ENCODE results near the gene HLA-DOB. TPM values are rescaled to one million over a fixed set of nuclear protein-coding genes. Genes with fewer than 3 reads are reported as not detected.

Gene HLA-DOB
- total RNA-seq, 1 donor from 2014 or later: 0.20 TPM

DNA sequence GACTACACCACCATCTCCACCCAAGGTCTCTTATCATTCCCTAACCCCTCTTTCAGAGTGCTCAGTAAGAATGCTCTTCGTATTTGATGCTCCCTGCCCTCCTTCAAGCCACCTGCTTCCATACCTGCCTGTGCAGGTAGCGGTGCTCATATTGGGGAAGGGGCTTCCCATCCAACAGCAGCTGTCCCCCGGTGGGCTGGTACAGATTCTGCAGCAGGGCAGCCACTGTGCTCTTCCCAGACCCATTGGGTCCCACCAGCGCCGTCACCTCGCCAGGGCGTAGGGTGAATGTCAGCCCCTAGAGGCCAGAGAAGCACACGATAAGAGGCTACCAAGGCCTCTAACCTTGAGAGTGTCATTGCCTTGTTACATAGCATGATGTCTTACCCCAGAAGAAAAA, 31.0 kb upstream of the HLA-DOB start:
- Histone ChIP-seq H3K4me1 (ENCODE audit: insufficient read depth, low read length) (peaks cover 10% of the 10 kb centered on the region), H3K27me3 (ENCODE audit: insufficient read depth, low read length) (no peaks in the 10 kb centered on the region), H3K4me3 (ENCODE audit: insufficient read depth, low read depth, low read length) (no peak overlapping the region), H4K20me1 (ENCODE audit: insufficient read depth, low read length) (no peaks in the 10 kb centered on the region), H3K4me2 (ENCODE audit: low read length) (no peak overlapping the region), H2AFZ (ENCODE audit: low read depth, low read length) (no peak overlapping the region), H3K79me2 (ENCODE audit: insufficient read depth, low read length) (peaks cover 8% of the 10 kb centered on the region), H3K9me3 (ENCODE audit: insufficient read depth, low read depth, low read length) (no peaks in the 10 kb centered on the region), H3K36me3 (ENCODE audit: insufficient read depth, low read length) (peaks cover 8% of the 10 kb centered on the region), H3K9ac (ENCODE audit: low read length) (no peak overlapping the region), H3K27ac (ENCODE audit: low read depth, low read length) (no peak overlapping the region)
- peaks cover 50% of the 10 kb centered on the region for H3K36me3 Mint-ChIP-seq (ENCODE audit: low read depth, unreplicated experiment)
- no peak overlapping the region for H3K27ac Mint-ChIP-seq (ENCODE audit: unreplicated experiment)
- H3K27me3 Mint-ChIP-seq (ENCODE audit: low read depth, unreplicated experiment): peaks cover 15% of the 10 kb centered on the region
- peak overlapping the region; percentile 34 for H3K4me3 Mint-ChIP-seq (ENCODE audit: unreplicated experiment)
- peaks cover 20% of the 10 kb centered on the region for H3K4me1 Mint-ChIP-seq (ENCODE audit: low read depth, unreplicated experiment)
- no peak for DNase-seq (ENCODE audit: low read depth)
- peaks cover 2% of the 10 kb centered on the region for H3K9me3 Mint-ChIP-seq (ENCODE audit: unreplicated experiment)
- TF ChIP-seq, protein P1, sequence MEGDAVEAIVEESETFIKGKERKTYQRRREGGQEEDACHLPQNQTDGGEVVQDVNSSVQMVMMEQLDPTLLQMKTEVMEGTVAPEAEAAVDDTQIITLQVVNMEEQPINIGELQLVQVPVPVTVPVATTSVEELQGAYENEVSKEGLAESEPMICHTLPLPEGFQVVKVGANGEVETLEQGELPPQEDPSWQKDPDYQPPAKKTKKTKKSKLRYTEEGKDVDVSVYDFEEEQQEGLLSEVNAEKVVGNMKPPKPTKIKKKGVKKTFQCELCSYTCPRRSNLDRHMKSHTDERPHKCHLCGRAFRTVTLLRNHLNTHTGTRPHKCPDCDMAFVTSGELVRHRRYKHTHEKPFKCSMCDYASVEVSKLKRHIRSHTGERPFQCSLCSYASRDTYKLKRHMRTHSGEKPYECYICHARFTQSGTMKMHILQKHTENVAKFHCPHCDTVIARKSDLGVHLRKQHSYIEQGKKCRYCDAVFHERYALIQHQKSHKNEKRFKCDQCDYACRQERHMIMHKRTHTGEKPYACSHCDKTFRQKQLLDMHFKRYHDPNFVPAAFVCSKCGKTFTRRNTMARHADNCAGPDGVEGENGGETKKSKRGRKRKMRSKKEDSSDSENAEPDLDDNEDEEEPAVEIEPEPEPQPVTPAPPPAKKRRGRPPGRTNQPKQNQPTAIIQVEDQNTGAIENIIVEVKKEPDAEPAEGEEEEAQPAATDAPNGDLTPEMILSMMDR (IDR thresholded peaks at IDR 0.05; ENCODE audit: insufficient read depth, low read depth, low read length): no peak
- TF ChIP-seq EZH2 (IDR thresholded peaks at IDR 0.05; ENCODE audit: insufficient read depth, low read length): no peak
- no peak for FAIRE-seq

DNA sequence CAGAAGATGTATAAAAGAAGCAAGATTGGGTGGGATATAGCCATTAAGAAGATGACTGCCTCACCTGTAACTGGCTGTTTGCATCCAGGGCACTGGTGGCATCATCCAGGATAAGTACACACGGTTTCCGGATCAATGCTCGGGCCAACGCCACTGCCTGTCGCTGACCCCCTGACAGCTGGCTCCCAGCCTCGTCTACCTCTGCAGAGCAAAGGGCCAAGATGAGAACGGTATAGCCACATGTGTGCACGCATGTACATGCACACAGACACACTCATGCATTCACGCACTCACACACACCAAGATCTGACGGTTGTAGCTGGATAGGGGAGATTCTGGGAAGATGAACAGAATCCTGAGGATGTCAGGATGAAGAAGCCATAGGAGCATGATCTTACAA, 30.2 kb upstream of the HLA-DOB start:
- Histone ChIP-seq H3K4me3 (ENCODE audit: insufficient read depth, low read depth, low read length) (no peak overlapping the region), H2AFZ (ENCODE audit: low read depth, low read length) (no peak overlapping the region), H3K27me3 (ENCODE audit: insufficient read depth, low read length) (no peaks in the 10 kb centered on the region), H3K4me2 (ENCODE audit: low read length) (no peak overlapping the region), H3K9ac (ENCODE audit: low read length) (no peak overlapping the region), H3K9me3 (ENCODE audit: insufficient read depth, low read depth, low read length) (no peaks in the 10 kb centered on the region), H3K79me2 (ENCODE audit: insufficient read depth, low read length) (peaks cover under 1% of the 10 kb centered on the region), H4K20me1 (ENCODE audit: insufficient read depth, low read length) (no peaks in the 10 kb centered on the region), H3K27ac (ENCODE audit: low read depth, low read length) (no peak overlapping the region), H3K4me1 (ENCODE audit: insufficient read depth, low read length) (peaks cover 3% of the 10 kb centered on the region), H3K36me3 (ENCODE audit: insufficient read depth, low read length) (peaks cover 8% of the 10 kb centered on the region)
- peaks cover 14% of the 10 kb centered on the region for H3K27me3 Mint-ChIP-seq (ENCODE audit: low read depth, unreplicated experiment)
- peaks cover 51% of the 10 kb centered on the region for H3K36me3 Mint-ChIP-seq (ENCODE audit: low read depth, unreplicated experiment)
- H3K27ac Mint-ChIP-seq (ENCODE audit: unreplicated experiment): no peak overlapping the region
- H3K4me1 Mint-ChIP-seq (ENCODE audit: low read depth, unreplicated experiment): peaks cover 22% of the 10 kb centered on the region
- DNase-seq (ENCODE audit: low read depth) (no peak), FAIRE-seq (no peak)
- H3K9me3 Mint-ChIP-seq (ENCODE audit: unreplicated experiment): peaks cover 4% of the 10 kb centered on the region
- H3K4me3 Mint-ChIP-seq (ENCODE audit: unreplicated experiment): no peak overlapping the region
- TF ChIP-seq, protein P1 (IDR thresholded peaks at IDR 0.05; ENCODE audit: insufficient read depth, low read depth, low read length): no peak
- no peak for TF ChIP-seq EZH2 (IDR thresholded peaks at IDR 0.05; ENCODE audit: insufficient read depth, low read length)

DNA sequence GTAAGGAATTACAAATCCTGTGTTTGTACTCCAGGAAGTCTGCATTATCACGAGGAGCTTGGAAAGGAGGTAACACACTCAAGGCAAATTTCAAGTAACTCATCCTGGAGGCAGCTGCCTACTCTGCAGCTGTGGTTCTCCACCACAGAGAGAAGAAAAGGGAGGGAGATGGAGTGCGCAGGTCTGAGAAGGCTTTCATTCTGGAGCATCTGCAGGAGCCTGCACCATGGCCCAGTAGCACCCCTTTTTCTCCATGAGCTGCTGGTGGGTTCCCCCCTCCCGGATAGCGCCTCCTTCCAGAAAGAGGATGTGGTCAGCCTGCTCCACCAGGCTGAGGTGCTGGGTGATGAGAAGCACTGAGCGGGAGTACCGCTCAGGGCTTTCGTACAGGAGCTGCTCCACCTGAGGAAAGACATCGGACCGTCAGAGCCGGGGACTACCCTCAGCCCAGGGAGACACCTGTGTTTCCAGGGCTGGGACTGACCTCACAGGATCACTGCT, 28.6 kb upstream of the HLA-DOB start:
- Histone ChIP-seq H3K9ac (ENCODE audit: low read length) (no peak overlapping the region), H3K27ac (ENCODE audit: low read depth, low read length) (no peak overlapping the region), H2AFZ (ENCODE audit: low read depth, low read length) (no peak overlapping the region), H3K79me2 (ENCODE audit: insufficient read depth, low read length) (no peaks in the 10 kb centered on the region), H3K4me2 (ENCODE audit: low read length) (no peak overlapping the region), H3K4me3 (ENCODE audit: insufficient read depth, low read depth, low read length) (no peak overlapping the region), H3K4me1 (ENCODE audit: insufficient read depth, low read length) (peaks cover 3% of the 10 kb centered on the region), H4K20me1 (ENCODE audit: insufficient read depth, low read length) (no peaks in the 10 kb centered on the region), H3K27me3 (ENCODE audit: insufficient read depth, low read length) (no peaks in the 10 kb centered on the region), H3K36me3 (ENCODE audit: insufficient read depth, low read length) (peaks cover 8% of the 10 kb centered on the region), H3K9me3 (ENCODE audit: insufficient read depth, low read depth, low read length) (no peaks in the 10 kb centered on the region)
- H3K4me3 Mint-ChIP-seq (ENCODE audit: unreplicated experiment): peak overlapping the region; percentile 42
- peaks cover 1% of the 10 kb centered on the region for H3K9me3 Mint-ChIP-seq (ENCODE audit: unreplicated experiment)
- no peak overlapping the region for H3K27ac Mint-ChIP-seq (ENCODE audit: unreplicated experiment)
- H3K27me3 Mint-ChIP-seq (ENCODE audit: low read depth, unreplicated experiment): peaks cover 18% of the 10 kb centered on the region
- DNase-seq (ENCODE audit: low read depth) (no peak), FAIRE-seq (no peak)
- TF ChIP-seq EZH2 (IDR thresholded peaks at IDR 0.05; ENCODE audit: insufficient read depth, low read length): no peak
- TF ChIP-seq, protein P1 (IDR thresholded peaks at IDR 0.05; ENCODE audit: insufficient read depth, low read depth, low read length): no peak
- peaks cover 12% of the 10 kb centered on the region for H3K4me1 Mint-ChIP-seq (ENCODE audit: low read depth, unreplicated experiment)
- peaks cover 50% of the 10 kb centered on the region for H3K36me3 Mint-ChIP-seq (ENCODE audit: low read depth, unreplicated experiment)

All from astrocyte (in vitro differentiated cells and primary cell).